Stimulated activated CD8-positive, alpha-beta memory T cell treated with anti-CD3 and anti-CD28 coated beads, Interleukin-7, amount 100 ng/mL, for 1 hour (primary cell): Measurements from ENCODE around the gene BAG5.

ENCODE experiments used
- DNase-seq, 2 donors: peaks; one replicate each; pipeline ENCODE4 v3.0.0-alpha.2; 2020; ENCODE audit warnings: low read depth in 2 of 2

BAG5 gene

GRCh38 chr14:103546652-103547454, 15.6 kb downstream of the BAG5 start:
- peak; percentile 50 to 64 for DNase-seq

DNA sequence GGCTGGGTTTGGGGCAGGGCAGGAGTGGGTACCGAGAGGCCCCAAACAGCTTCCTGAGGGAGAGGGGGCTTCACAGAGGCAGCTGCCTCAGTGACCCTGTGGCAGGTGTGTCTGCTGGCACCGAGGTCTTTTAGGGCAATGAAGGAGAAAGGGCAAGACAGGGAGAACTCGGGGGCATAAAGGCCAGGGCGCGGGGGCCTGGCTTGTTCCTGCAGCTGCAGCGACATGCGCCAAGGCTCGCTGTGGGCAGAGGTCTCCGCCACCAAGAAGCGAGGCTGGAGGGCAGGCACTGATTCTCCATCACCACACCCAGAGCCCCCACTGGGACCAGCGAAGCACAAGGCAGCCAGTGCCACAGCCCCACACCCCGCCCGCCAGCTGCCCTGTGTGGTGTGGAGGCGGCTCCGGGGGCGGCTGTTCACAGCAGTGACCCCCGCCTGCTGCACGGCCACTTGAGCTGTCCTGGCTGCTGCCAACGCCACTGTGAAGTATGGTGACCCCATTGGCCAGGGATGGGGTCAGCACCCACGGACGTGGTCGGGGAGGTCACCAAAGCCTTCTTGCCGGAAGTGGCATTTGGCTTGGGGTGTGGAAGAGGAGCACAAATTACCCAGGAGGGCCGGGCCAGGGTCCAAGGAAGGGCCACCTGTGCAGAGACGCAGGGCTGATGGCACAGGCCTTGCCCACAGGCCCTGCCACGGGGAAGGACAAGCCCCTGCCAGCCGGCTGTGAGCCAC, 16.4 kb downstream of the BAG5 start:
- DNase-seq, result no peak

GRCh38 chr14:103545219-103545914, 17.1 kb downstream of the BAG5 start:
- no peak for DNase-seq

- DNase-seq, result no peak
Observed at GRCh38 chr14:103544388-103545218, 17.9 kb downstream of the BAG5 start.

DNA sequence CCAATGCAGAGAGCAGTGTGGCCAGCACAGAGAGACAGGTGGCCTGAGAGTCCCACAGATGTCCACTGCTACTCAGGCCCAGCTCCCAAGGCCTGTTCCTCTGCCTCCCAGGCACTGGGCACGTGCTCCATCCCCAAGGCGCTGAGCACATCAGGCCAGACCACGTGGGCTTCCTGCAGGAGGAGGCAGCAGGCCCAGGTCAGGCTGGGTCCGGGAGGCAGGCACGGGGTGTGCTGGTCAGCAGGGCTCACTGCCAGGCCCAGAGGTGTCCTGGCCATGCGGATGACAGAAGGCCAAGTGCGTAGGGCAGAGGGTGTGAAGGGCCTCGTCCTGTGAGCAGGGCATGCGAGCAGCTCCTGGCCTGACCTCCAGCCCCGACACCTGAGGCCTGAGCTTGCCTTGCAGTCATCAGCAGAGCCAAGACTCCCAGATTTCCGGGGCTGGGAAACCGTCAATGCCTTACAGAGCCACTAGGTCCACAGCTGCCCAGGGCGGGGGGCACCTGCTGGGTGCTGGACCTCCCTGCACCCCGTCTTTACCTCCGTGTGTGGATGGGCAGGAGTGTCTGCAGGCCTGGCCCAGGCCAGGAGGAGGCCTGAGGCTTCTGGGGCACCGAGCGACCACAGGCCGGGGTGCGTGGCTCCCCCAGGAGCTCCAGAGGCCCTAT, 18.6 kb downstream of the BAG5 start:
- no peak for DNase-seq

DNA sequence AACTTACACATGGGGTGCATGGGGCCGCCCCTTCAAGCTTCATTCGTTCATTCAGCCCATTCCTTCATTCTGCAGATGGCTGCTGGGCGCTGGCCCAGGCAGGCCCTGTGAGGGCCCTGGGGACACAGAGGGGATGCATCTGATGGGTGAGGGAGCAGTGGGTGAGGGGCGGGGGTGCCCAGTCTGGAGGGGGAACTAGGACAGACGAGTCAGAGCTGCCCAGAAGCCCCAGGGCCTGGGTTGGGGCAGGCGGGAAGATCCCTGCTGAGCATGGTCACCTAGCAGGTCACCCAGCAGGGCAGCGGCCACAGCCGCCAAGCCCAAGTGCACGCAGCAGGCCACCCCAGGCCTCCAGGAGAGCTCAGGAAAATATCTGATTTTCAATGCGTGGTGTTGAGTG, 19.3 kb downstream of the BAG5 start:
- no peak for DNase-seq

DNA sequence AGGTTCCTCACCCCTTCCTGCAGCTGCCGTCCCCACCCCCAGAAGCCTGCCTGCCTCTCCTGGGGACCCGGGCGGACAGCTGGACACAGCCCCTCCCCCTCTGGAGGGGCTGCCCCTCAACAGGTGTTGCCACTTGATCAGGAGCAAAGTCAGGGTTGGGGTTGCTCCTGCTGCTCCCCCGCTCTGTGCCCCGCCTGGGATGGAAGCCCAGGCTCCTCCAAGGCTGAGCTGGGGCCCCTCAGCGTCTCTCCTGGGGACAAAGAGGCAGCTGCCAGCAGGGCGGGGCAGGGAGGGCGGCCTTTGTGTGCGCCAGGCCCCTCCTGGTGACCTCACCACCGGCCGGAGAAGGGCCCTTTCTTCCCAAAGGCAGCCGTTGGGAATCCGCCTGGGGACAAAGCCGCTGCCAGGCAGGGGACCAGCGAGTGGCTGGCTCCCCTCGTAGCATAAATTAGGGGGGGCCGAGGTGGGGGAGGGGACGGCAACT, 19.8 kb downstream of the BAG5 start:
- DNase-seq, result no peak

- DNase-seq, result no peak
Observed at GRCh38 chr14:103541709-103542604, 20.5 kb downstream of the BAG5 start.

GRCh38 chr14:103540821-103541708, 21.4 kb downstream of the BAG5 start:
- DNase-seq, result no peak

- DNase-seq, result no peak
Observed at GRCh38 chr14:103539056-103539825, 23.2 kb downstream of the BAG5 start.

GRCh38 chr14:103538291-103539055, 24.0 kb downstream of the BAG5 start:
- DNase-seq, result no peak

- DNase-seq, result no peak
Observed at GRCh38 chr14:103537175-103537990, 25.1 kb downstream of the BAG5 start.

DNA sequence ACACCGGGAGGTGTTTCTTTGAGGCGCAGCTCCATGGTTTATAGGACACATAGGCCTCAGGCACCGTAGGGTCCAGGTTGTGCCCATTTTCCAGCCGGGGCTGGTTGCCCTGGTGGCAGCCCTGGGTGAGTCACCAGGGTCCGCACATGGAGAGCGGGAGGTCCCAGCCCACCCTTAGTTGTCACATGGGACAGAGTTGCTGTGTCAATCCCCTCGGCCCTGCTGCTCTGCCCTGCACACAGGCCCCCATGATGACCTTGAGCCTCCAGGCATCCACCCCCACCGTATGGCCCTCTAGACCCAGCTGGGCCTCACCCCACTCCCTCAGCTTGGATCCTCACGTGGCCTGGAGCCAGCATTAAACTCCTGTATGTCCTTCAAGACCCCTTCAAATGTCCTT, 25.8 kb downstream of the BAG5 start:
- no peak for DNase-seq

DNA sequence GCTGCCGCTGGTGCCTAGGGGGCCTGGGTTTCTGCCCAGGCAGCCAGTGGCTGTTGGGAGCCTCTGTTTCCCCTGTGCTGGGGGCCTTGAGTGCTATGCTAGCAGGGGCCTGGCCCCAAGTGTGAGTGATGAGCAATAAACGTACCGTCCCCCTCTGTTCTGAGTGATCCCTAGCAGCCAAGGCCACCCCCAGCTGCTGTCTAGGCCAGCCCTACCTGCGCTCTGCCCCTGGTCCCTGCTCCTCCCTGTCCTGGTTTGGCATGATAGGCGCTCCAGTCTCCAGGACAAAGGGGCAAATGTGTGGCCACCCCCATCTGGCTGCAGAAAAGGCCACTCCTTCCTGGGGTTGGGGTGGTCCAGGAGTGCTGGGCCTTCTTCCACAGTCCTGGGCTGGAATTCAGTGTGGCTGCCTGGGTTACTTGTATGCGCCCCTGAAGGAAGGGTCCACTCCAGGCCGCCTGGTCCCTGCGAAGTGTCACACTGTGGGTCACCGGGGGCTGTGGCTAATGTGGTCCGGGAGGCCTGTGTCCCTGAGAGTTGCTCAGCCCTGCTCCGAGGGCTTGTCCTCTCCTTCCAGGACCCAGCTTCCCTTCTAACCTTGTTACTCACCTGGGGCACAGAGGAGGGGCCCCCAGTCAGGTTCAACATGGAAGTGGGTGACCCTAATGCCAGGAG, 26.4 kb downstream of the BAG5 start:
- no peak for DNase-seq

DNA sequence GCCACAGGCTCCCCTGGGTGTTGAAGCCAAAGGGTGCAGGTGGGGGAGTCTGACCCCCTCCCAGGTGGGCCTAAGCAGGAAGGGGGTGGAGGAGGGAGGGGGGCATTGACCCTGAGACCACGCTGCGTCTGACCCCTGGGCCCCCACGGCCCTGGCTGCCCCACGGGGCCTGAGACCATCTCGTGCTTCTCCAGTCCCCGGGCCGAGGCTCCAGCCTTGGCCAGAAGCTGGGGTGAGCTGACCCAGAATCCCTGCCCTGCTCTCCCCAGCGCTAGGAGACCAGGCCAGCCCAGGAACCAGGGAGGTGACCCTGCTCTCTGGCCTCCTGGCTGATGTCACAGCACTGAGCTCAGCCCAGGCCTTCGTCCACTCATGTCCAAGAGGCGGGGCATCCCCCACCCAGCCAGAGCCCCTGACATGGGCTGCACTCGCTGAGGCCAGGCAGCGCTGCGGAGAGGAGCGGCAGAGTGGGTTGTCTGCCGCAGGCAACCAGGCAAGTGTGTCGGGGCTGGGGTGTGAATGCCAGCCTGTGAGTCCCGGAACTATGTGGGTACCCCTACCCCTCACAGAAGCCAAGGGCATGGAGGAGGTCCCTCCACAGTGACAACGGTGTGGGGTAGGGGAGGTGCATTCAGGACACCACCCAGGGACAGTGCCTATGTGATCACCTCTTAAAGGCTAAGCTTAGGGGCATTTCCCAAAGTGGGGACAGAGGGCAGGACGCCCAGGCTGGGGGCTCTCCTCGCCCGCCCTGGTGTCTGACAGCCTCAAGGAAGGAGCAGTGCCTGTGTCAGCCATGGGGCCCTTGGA, 27.2 kb downstream of the BAG5 start:
- DNase-seq, result no peak
